Mucosa of descending colon (tissue), 3 donors: Measurements from ENCODE around the gene MFAP2. TPM values are rescaled to one million over a fixed set of nuclear protein-coding genes. Genes with fewer than 3 reads are reported as not detected.

Source experiments
- ATAC-seq: fragments of 200-7000 bp; cut with Tn5 transposase; one replicate; pipeline ENCODE4 v1.9.1; 2020; ENCODE audit warnings: mild to moderate bottlenecking, moderate library complexity
- DNase-seq, 3 donors: peaks; one replicate each; pipeline ENCODE4 v3.0.0-alpha.2; 2020
- H3K36me3 ChIP-seq: fragments of 200-600 bp; one replicate; pipeline ENCODE4 v1.8.0; 2021; ENCODE audit warnings: low read depth, mild to moderate bottlenecking
- H3K4me1 ChIP-seq: fragments of 200-600 bp; one replicate; pipeline ENCODE4 v1.8.0; 2021; ENCODE audit warnings: low read depth, mild to moderate bottlenecking
- H3K4me3 ChIP-seq: fragments of 200-600 bp; one replicate; pipeline ENCODE4 v1.8.0; 2021; ENCODE audit warnings: mild to moderate bottlenecking
- H3K9me3 ChIP-seq: fragments of 200-600 bp; one replicate; pipeline ENCODE4 v1.8.0; 2021; ENCODE audit warnings: mild to moderate bottlenecking
- CTCF ChIP-seq: fragments of 200-600 bp; IDR thresholded peaks from one replicate; pipeline ENCODE4 v1.8.0; 2022; ENCODE audit warnings: antibody characterized with exemption, mild to moderate bottlenecking
- intact Hi-C, 2 donors: fragments of 100-400 bp; cut with DNase I in 1 of 2; cut with micrococcal nuclease in 1 of 2; formaldehyde crosslinking; loops; one replicate each; pipeline versions ENCODE4 v1.11.0 to v1.11.1; 2022; cut with DNase I, micrococcal nuclease
- long read RNA-seq, 2 donors: library from polyadenylated mRNA; unstranded; transcript quantifications; one replicate each; pipeline ENCODE4 v2.0.0, GENCODE V29; 2019 to 2021
- total RNA-seq, 3 donors: library from RNA; stranded (reverse); fragmentation: NEBNext Ultra II Directional in 2 of 3; extraction: Animal tissue kit (Norgen Biotek cat#: 25700) in 2 of 3; gene quantifications; one replicate each; pipeline versions ENCODE4 v1.2.1 to v1.2.4, GENCODE V29; 2021 to 2023
- donor health status: DM: no; HTN: no; CAD: no; lungs with moderate emphysema.
- donor health status: DM: no; HTN: no; CAD: no.
- donor health status: DM: no; HTN: yes; CAD: no.

Gene MFAP2, protein sequence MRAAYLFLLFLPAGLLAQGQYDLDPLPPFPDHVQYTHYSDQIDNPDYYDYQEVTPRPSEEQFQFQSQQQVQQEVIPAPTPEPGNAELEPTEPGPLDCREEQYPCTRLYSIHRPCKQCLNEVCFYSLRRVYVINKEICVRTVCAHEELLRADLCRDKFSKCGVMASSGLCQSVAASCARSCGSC
- total RNA-seq = 1 to 10 TPM; 2.4 to 6.3 (median 5.4) TPM
- long read RNA-seq, donor 1, transcript MFAP2-202 (9 exons, 1,260 nt) = major isoform, 8 of 18 reads
- long read RNA-seq, donor 1, partial matches to known transcripts = 0 of 18 reads
- long read RNA-seq, donor 1, other reads (novel, unspliced or antisense) = 10 of 18 reads
- long read RNA-seq, donor 2, partial matches to known transcripts = 0 of 4 reads
- long read RNA-seq, donor 2, other reads (novel, unspliced or antisense) = 1 of 4 reads

DNA sequence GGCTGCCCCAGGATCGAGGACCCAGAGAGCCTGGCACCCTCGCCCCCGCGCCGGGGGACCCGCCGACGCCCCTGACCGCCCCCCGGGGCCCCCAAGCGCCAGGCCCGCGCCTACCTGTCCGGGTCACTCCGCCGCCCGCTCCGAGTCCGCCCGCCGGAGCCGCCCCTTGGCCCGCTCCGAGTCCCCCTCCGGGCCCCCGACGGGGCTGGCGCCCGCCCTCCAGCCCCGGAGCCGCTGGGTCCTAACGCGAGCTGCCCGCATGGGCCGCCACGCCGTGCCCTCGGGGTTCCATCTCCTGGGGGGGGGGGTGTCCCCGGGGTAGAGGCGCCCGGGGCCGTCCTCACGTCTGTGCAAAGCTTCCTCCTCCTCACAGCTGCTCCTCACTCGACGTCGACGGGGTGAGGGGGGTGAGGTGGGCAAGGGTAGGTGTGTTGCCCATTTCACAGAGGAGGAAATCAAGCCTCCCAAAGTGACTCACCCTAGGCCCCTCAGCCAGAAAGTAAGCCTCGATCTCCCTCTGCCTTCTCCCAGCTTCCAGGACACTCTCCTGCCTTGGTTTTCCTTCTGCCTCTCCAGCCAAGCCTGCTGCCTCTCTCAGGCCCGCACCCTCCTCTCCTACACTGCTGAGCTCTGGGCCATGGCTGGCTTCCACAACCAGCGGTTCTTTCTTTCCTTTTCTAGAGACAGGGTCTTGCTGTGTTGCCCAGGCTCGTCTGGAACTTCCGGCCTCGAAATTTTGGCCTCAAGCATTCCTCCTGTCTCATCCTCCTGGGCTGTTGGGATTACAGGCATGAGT is at the start of gene MFAP2:
Gene MFAP2, minus strand, starts transcription at position 148 of the 796 bp plus-strand sequence. CDS start 2,347 bp downstream, outside the sequence.
- intact Hi-C loops = no loop called here
- no peak for TF ChIP-seq CTCF
- ATAC-seq (peak; percentile 32), DNase-seq (no peak)
- Histone ChIP-seq H3K4me1 (peaks cover 8% of the 10 kb centered on the region), H3K36me3 (no peaks in the 10 kb centered on the region), H3K4me3 (no peak within 1 kb of the TSS), H3K9me3 (no peaks in the 10 kb centered on the region)

GRCh38 chr1:17030206-17030605 is 49.8 kb upstream of the MFAP2 start:
- intact Hi-C loops = no loop called here
- H3K36me3 ChIP-seq = peaks cover 13% of the 10 kb centered on the region
- no peak overlapping the region for H3K4me3 ChIP-seq
- no peaks in the 10 kb centered on the region for H3K9me3 ChIP-seq
- TF ChIP-seq CTCF = no peak
- ATAC-seq = no peak
- H3K4me1 ChIP-seq = no peaks in the 10 kb centered on the region
- no peak for DNase-seq

DNA sequence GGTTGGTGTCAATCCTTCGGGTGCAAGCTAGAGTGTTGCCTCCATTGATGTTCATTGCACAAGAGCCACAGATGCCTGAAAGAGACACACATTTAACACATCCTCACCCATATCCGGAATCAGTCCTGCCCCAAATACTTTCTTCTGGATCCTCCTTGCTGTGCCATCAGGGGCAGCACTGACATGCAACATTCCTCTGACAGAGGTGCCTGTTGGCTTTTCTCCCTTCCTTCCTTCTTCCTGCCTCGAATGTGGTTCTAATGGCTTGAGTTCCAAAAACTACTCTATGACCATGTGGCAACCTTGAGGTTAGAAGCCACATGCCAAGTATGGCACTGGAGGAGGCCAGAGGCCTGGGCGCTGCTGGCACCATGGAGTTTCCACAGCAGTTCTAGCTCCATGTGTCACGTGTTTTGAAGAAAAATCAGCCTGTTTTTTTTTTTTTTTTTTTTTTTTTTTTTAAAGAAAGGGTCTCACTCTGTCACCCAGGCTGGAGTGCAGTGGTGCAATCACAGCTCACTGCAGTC is 48.3 kb upstream of the MFAP2 start:
- no peak for TF ChIP-seq CTCF
- no peak overlapping the region for H3K4me3 ChIP-seq
- intact Hi-C loops = no loop called here
- ATAC-seq = no peak
- peaks cover 13% of the 10 kb centered on the region for H3K36me3 ChIP-seq
- H3K9me3 ChIP-seq = no peaks in the 10 kb centered on the region
- H3K4me1 ChIP-seq = no peaks in the 10 kb centered on the region
- DNase-seq = no peak

DNA sequence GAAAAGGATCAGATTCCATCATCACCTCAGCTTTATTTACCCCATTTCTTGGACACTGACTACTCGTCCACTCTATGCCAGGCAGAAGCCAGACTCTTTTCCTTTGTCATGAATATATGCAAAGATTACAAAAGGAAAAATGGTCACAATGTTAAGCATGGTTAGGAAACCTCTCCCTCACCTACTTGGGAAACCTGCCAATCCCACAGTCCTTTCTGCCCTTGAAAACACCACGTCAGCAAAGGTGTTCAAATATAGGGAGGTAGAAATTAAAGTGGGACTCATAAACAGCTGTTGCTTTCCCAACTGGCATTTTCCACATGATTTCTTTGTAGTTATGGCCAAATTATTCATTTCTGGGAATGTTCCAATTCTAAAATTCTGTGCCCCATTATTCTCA is 47.5 kb upstream of the MFAP2 start:
- intact Hi-C loops = no loop called here
- ATAC-seq = no peak
- peaks cover 7% of the 10 kb centered on the region for H3K36me3 ChIP-seq
- TF ChIP-seq CTCF = no peak
- H3K4me3 ChIP-seq = no peak overlapping the region
- DNase-seq = no peak
- no peaks in the 10 kb centered on the region for H3K4me1 ChIP-seq
- no peaks in the 10 kb centered on the region for H3K9me3 ChIP-seq

DNA sequence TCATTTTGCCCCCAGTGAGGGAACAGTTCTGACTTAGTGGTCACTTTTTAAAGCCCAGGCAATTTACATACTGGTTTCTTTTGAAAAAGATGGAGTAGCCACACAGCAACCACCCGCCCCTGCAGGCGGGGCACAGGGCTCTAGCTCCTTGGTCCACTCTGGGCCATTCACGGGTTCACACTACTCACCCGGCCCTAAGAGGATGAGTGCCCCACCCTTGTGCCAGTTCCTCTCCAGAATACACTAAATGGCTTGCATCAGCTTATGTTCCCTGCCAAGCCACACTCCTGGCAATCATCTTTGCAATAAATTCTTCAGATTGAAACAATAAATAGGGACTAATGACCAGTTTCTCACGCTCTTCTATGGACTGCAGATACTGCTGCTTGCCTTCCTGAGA is 47.0 kb upstream of the MFAP2 start:
- Histone ChIP-seq H3K9me3 (no peaks in the 10 kb centered on the region), H3K4me3 (no peak overlapping the region), H3K4me1 (no peaks in the 10 kb centered on the region), H3K36me3 (peaks cover 5% of the 10 kb centered on the region)
- peak; percentile 29 for ATAC-seq
- intact Hi-C loops = no loop called here
- TF ChIP-seq CTCF = no peak
- no peak for DNase-seq
